Measurements from ENCODE around the gene CELSR2.
"Not testable (repeated sequence)": the region's sequence is repeated elsewhere in the genome, so short reads cannot be mapped to it uniquely, and the experiment has no call there.

Gene CELSR2

GRCh38 chr1:109216662-109217061 is 32.7 kb upstream of the CELSR2 start:
- no peak for TF ChIP-seq POLR2A (IDR thresholded peaks at IDR 0.05; ENCODE audit: low read depth, low read length)
- FAIRE-seq: no peak

GRCh38 chr1:109218516-109218915 is 30.8 kb upstream of the CELSR2 start:
- FAIRE-seq (no peak), DNase-seq (ENCODE audit: insufficient read length, low spot score) (no peak)
- TF ChIP-seq POLR2A (IDR thresholded peaks at IDR 0.05; ENCODE audit: low read depth, low read length): no peak

More at GRCh38 chr1:109216662-109217061, 32.7 kb upstream of the CELSR2 start:
- no peak for DNase-seq (ENCODE audit: insufficient read length, low spot score)

GRCh38 chr1:109221201-109221600 is 28.1 kb upstream of the CELSR2 start:
- DNase-seq (ENCODE audit: insufficient read length, low spot score); FAIRE-seq: not testable (repeated sequence)

GRCh38 chr1:109225308-109225707 is 24.0 kb upstream of the CELSR2 start:
- TF ChIP-seq POLR2A (IDR thresholded peaks at IDR 0.05; ENCODE audit: low read depth, low read length): no peak
- no peak for DNase-seq (ENCODE audit: insufficient read length, low spot score)
- FAIRE-seq: peak; percentile 11

GRCh38 chr1:109225711-109226445 is 23.5 kb upstream of the CELSR2 start:
- FAIRE-seq (no peak), DNase-seq (ENCODE audit: insufficient read length, low spot score) (no peak)
- no peak for TF ChIP-seq POLR2A (IDR thresholded peaks at IDR 0.05; ENCODE audit: low read depth, low read length)

- DNase-seq (ENCODE audit: insufficient read length, low spot score): no peak
- no peak for TF ChIP-seq POLR2A (IDR thresholded peaks at IDR 0.05; ENCODE audit: low read depth, low read length)
- FAIRE-seq: no peak
These were observed 21.2 kb upstream of the CELSR2 start for GRCh38 chr1:109228167-109228566.

GRCh38 chr1:109229531-109230127 is 19.7 kb upstream of the CELSR2 start:
- FAIRE-seq (no peak), DNase-seq (ENCODE audit: insufficient read length, low spot score) (no peak)
- TF ChIP-seq POLR2A (IDR thresholded peaks at IDR 0.05; ENCODE audit: low read depth, low read length): no peak

GRCh38 chr1:109231066-109231465 is 18.3 kb upstream of the CELSR2 start:
- DNase-seq (ENCODE audit: insufficient read length, low spot score) (no peak), FAIRE-seq (no peak)
- TF ChIP-seq POLR2A (IDR thresholded peaks at IDR 0.05; ENCODE audit: low read depth, low read length): no peak

- TF ChIP-seq POLR2A (IDR thresholded peaks at IDR 0.05; ENCODE audit: low read depth, low read length): no peak
- FAIRE-seq (no peak), DNase-seq (ENCODE audit: insufficient read length, low spot score) (no peak)
These were observed 14.2 kb upstream of the CELSR2 start for GRCh38 chr1:109235137-109235536.

- no peak for TF ChIP-seq POLR2A (IDR thresholded peaks at IDR 0.05; ENCODE audit: low read depth, low read length)
- FAIRE-seq (no peak), DNase-seq (ENCODE audit: insufficient read length, low spot score) (no peak)
These were observed 11.8 kb upstream of the CELSR2 start for GRCh38 chr1:109237512-109237911.

- FAIRE-seq: no peak
- no peak for DNase-seq (ENCODE audit: insufficient read length, low spot score)
- no peak for TF ChIP-seq POLR2A (IDR thresholded peaks at IDR 0.05; ENCODE audit: low read depth, low read length)
These were observed 11.0 kb upstream of the CELSR2 start for GRCh38 chr1:109238382-109238781.

- TF ChIP-seq POLR2A (IDR thresholded peaks at IDR 0.05; ENCODE audit: low read depth, low read length): no peak
- FAIRE-seq (no peak), DNase-seq (ENCODE audit: insufficient read length, low spot score) (no peak)
These were observed 10.3 kb upstream of the CELSR2 start for GRCh38 chr1:109239047-109239408.

GRCh38 chr1:109239409-109240068 is 9.8 kb upstream of the CELSR2 start:
- no peak for FAIRE-seq
- no peak for DNase-seq (ENCODE audit: insufficient read length, low spot score)

GRCh38 chr1:109240158-109241152 is 8.9 kb upstream of the CELSR2 start:
- no peak for TF ChIP-seq POLR2A (IDR thresholded peaks at IDR 0.05; ENCODE audit: low read depth, low read length)
- DNase-seq (ENCODE audit: insufficient read length, low spot score): no peak
- no peak for FAIRE-seq

More at GRCh38 chr1:109239409-109240068, 9.8 kb upstream of the CELSR2 start:
- no peak for TF ChIP-seq POLR2A (IDR thresholded peaks at IDR 0.05; ENCODE audit: low read depth, low read length)
